ENCODE data around the gene RASAL3. TPM values are rescaled to one million over a fixed set of nuclear protein-coding genes. Genes with fewer than 3 reads are reported as not detected.

RASAL3 gene
- total RNA-seq, 1 experiment from 2014 or later: not detected

DNA sequence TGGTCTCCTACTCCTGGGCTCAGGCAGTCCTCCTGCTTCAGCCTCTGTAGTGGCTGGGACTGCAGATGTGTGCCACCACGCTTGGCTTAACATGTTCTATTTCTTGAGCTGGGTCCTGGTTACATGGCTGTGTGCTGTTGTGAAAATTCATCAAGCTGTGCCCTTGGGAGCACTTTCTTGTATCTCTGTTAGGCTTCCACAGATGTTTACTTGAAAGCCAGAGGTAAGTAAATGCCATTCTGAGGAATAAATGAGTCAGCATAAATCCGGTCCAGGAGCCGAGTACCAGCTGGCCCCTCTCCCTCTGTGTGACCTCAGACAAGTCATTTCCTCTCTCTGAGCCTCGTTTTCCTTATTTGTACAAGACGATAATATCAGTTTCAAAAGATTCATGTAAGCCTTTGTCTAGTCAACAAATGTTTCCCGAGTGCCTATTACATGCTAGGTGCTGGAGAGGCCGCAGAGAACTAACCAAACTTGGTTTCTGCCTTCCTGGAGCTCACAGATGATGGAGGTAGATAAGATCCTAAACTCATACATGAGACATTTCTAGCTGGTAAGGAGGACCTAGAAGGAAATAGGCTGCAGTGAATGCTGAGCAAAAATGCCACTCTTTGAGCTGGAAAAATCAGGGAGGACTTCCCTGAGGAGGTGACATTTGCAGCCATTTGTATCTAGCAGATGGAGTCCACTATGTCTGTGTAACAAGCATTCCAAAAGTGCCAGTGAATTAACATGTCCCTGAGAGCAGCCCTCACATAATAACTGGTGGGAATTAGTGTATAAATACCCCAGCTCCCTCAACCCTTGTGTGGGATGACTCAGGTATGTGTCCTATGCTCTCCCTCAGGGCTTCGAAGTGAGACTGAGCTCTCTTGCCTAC lies 2.7 kb upstream of the RASAL3 start:
- H4K20me1 ChIP-seq (ENCODE audit: low read length): no peaks in the 10 kb centered on the region; the same call in 1 of the 2 replicates
- no peaks in the 10 kb centered on the region for H3K79me2 ChIP-seq (ENCODE audit: low read length)
- POLR2A ChIA-PET (ENCODE audit: unreplicated experiment): interaction anchor here (0.5 kb wide), 1 partner anchor 272 kb away, joined by 10 read pairs; no protein-coding TSS in a partner anchor
- H3K4me1 ChIP-seq (ENCODE audit: insufficient read depth, low read length): peaks cover 14% of the 10 kb centered on the region
- H3K27me3 ChIP-seq (ENCODE audit: low read length): no peaks in the 10 kb centered on the region
- DNase-seq (peak; percentile 89), ATAC-seq (peak; percentile 86)
- no peaks in the 10 kb centered on the region for H3F3A ChIP-seq (ENCODE audit: low read length, unreplicated experiment)
- TF ChIP-seq, protein P1, sequence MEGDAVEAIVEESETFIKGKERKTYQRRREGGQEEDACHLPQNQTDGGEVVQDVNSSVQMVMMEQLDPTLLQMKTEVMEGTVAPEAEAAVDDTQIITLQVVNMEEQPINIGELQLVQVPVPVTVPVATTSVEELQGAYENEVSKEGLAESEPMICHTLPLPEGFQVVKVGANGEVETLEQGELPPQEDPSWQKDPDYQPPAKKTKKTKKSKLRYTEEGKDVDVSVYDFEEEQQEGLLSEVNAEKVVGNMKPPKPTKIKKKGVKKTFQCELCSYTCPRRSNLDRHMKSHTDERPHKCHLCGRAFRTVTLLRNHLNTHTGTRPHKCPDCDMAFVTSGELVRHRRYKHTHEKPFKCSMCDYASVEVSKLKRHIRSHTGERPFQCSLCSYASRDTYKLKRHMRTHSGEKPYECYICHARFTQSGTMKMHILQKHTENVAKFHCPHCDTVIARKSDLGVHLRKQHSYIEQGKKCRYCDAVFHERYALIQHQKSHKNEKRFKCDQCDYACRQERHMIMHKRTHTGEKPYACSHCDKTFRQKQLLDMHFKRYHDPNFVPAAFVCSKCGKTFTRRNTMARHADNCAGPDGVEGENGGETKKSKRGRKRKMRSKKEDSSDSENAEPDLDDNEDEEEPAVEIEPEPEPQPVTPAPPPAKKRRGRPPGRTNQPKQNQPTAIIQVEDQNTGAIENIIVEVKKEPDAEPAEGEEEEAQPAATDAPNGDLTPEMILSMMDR (conservative IDR thresholded peaks at IDR 0.05; ENCODE audit: low read depth, low read length): no peak
- H3K27ac ChIP-seq (ENCODE audit: low read length): peak overlapping the region; percentile 64
- H3K9me2 ChIP-seq (replicated peaks; ENCODE audit: low read length): no peaks in the 10 kb centered on the region
- H3K9me3 ChIP-seq (ENCODE audit: low read length): no peaks in the 10 kb centered on the region
- no peak overlapping the region for H2AFZ ChIP-seq (ENCODE audit: low read length)
- H3K4me3 ChIP-seq (ENCODE audit: low read length): no peak overlapping the region
- H3K9ac ChIP-seq (ENCODE audit: low read length): no peak overlapping the region
- no TSS peak for BruUV-seq (replicated peaks)
- CTCF ChIA-PET: interaction anchor here (0.7 kb wide), 1 partner anchor 79 kb away, joined by 4 read pairs; no protein-coding TSS in a partner anchor
- H3K36me3 ChIP-seq (ENCODE audit: low read depth, low read length): no peaks in the 10 kb centered on the region
- intact Hi-C loops (cut with micrococcal nuclease): no loop called here
- peak overlapping the region; percentile 29 for H3K4me2 ChIP-seq (ENCODE audit: low read length)

DNA sequence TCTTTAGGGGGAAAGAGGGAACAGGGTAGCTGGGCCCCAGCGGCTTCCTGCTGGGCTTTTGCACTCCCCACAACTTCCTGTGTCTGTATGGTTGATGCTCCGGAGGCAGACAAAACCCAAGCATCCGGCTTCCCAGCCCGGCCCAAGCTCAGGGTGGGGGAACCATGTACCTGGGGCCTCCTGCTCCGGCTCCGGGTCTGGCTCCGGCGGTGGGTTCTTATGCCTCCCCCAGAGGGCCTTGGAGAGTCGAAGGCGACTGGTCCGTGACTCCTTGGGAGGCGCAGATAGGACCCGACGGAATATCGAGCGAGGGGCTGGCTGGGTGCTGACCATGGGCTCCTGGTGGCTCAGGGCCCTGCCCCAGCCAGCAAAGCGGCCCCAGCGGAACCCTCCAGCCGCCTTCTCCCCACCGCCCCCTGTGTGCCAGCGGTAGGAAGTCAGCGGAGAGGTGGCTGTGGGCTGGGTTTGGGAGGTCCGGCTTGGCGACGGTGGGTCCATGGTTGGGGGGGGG lies 428 bp downstream of the RASAL3 start:
- ChIA-PET POLR2A (ENCODE audit: unreplicated experiment) (no interaction called here), CTCF (interaction anchor here (1.0 kb wide), 1 partner anchor 12 kb away, joined by 6 read pairs; no protein-coding TSS in a partner anchor)
- Histone ChIP-seq H3K27ac (ENCODE audit: low read length) (no peak overlapping the region), H3K9me2 (replicated peaks; ENCODE audit: low read length) (no peaks in the 10 kb centered on the region), H2AFZ (ENCODE audit: low read length) (no peak overlapping the region), H3K4me2 (ENCODE audit: low read length) (no peak overlapping the region), H3F3A (ENCODE audit: low read length, unreplicated experiment) (no peaks in the 10 kb centered on the region), H3K4me1 (ENCODE audit: insufficient read depth, low read length) (peaks cover 14% of the 10 kb centered on the region), H3K27me3 (ENCODE audit: low read length) (no peaks in the 10 kb centered on the region), H3K79me2 (ENCODE audit: low read length) (no peaks in the 10 kb centered on the region), H4K20me1 (ENCODE audit: low read length) (no peaks in the 10 kb centered on the region; the same call in 1 of the 2 replicates), H3K9me3 (ENCODE audit: low read length) (no peaks in the 10 kb centered on the region), H3K36me3 (ENCODE audit: low read depth, low read length) (no peaks in the 10 kb centered on the region), H3K9ac (ENCODE audit: low read length) (no peak overlapping the region), H3K4me3 (ENCODE audit: low read length) (no peak overlapping the region)
- TF ChIP-seq EZH2phosphoT487 (IDR thresholded peaks at IDR 0.05; ENCODE audit: borderline replicate concordance, low read length): no peak
- TF ChIP-seq, protein P1 (conservative IDR thresholded peaks at IDR 0.05; ENCODE audit: low read depth, low read length): no peak
- no peak for ATAC-seq
- no peak for DNase-seq
- intact Hi-C loops (cut with micrococcal nuclease): no loop called here
- BruUV-seq (replicated peaks): no TSS peak

DNA sequence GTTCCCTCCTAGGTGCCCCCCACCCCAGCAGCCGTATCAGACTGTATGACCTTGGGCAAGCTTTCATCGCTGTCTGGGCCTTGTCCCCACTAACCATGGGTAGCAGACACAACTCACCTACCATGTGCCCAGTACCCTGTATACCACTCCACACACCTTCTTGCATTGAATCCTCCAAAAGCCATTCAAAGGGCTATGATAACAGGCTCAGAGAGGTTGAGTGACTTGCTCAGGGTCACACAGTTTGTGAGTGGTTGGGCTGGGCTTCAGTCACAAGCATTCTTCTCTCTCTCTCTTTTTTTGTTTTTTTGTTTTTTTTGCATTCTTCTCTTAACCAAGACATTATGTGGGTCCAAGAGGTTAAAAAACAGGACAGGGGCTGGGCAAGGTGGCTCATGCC lies 2.6 kb downstream of the RASAL3 start:
- no peak overlapping the region for H3K9ac ChIP-seq (ENCODE audit: low read length)
- intact Hi-C loops (cut with micrococcal nuclease): no loop called here

More for the DNA sequence above, 2.6 kb downstream of the RASAL3 start:
- no peaks in the 10 kb centered on the region for H3K9me2 ChIP-seq (replicated peaks; ENCODE audit: low read length)
- no peak overlapping the region for H2AFZ ChIP-seq (ENCODE audit: low read length)
- H3K36me3 ChIP-seq (ENCODE audit: low read depth, low read length): no peaks in the 10 kb centered on the region
- ChIA-PET CTCF (no interaction called here), POLR2A (ENCODE audit: unreplicated experiment) (no interaction called here)
- no peak overlapping the region for H3K4me2 ChIP-seq (ENCODE audit: low read length)
- TF ChIP-seq EZH2 (IDR thresholded peaks at IDR 0.05; ENCODE audit: low read length, unreplicated experiment): no peak
- TF ChIP-seq EZH2phosphoT487 (IDR thresholded peaks at IDR 0.05; ENCODE audit: borderline replicate concordance, low read length): no peak
- TF ChIP-seq, protein P1 (conservative IDR thresholded peaks at IDR 0.05; ENCODE audit: low read depth, low read length): no peak
- no TSS peak for BruUV-seq (replicated peaks)
- no peaks in the 10 kb centered on the region for H3F3A ChIP-seq (ENCODE audit: low read length, unreplicated experiment)
- H3K9me3 ChIP-seq (ENCODE audit: low read length): no peaks in the 10 kb centered on the region
- H3K4me1 ChIP-seq (ENCODE audit: insufficient read depth, low read length): peaks cover 8% of the 10 kb centered on the region
- H3K4me3 ChIP-seq (ENCODE audit: low read length): no peak overlapping the region
- H4K20me1 ChIP-seq (ENCODE audit: low read length): no peaks in the 10 kb centered on the region
- H3K27me3 ChIP-seq (ENCODE audit: low read length): peaks cover 11% of the 10 kb centered on the region
- no peak overlapping the region for H3K27ac ChIP-seq (ENCODE audit: low read length)
- ATAC-seq: no peak
- H3K79me2 ChIP-seq (ENCODE audit: low read length): no peaks in the 10 kb centered on the region
- DNase-seq: no peak

All from PC-3 (cell line).